Smooth muscle cell (in vitro differentiated cells): ENCODE measurements around the gene NUDT1. TPM values are rescaled to one million over a fixed set of nuclear protein-coding genes. Genes with fewer than 3 reads are reported as not detected.

Experiments
- DNase-seq: peaks from one replicate; lab custom pipeline; 2025; ENCODE audit not compliant: unreplicated experiment; lab: John Stamatoyannopoulos, UW
- H2AFZ ChIP-seq: fragments of 200-600 bp; sonication (generic); 2 replicates; pipeline ENCODE4 v1.6.0; 2016; ENCODE audit warnings: antibody characterized with exemption, low read depth, mild to moderate bottlenecking
- H3F3A ChIP-seq: fragments of 200-600 bp; sonication (generic); 2 replicates; pipeline ENCODE4 v1.6.0; 2017; ENCODE audit warnings: antibody characterized with exemption, low read depth
- H3K27ac ChIP-seq: fragments of 200-600 bp; sonication (generic); 2 replicates; pipeline ENCODE4 v1.5.1; 2016; ENCODE audit warnings: low read depth, mild to moderate bottlenecking
- H3K27me3 ChIP-seq: fragments of 200-600 bp; sonication (generic); 2 replicates; pipeline ENCODE4 v1.6.1; 2016; ENCODE audit warnings: low read depth, mild to moderate bottlenecking
- H3K36me3 ChIP-seq: fragments of 200-600 bp; sonication (generic); 2 replicates; pipeline ENCODE4 v1.5.1; 2016; ENCODE audit warnings: low read depth
- H3K4me1 ChIP-seq: fragments of 200-600 bp; sonication (generic); 2 replicates; pipeline ENCODE4 v1.5.1; 2016; ENCODE audit warnings: low read depth
- H3K4me2 ChIP-seq: fragments of 200-600 bp; sonication (generic); 2 replicates; pipeline ENCODE4 v1.6.0; 2016; ENCODE audit warnings: mild to moderate bottlenecking
- H3K4me3 ChIP-seq: fragments of 200-600 bp; sonication (generic); 2 replicates; pipeline ENCODE4 v1.5.1; 2016; ENCODE audit warnings: mild to moderate bottlenecking
- H3K79me2 ChIP-seq: fragments of 200-600 bp; sonication (generic); 2 replicates; pipeline ENCODE4 v1.6.0; 2016; ENCODE audit warnings: low read depth, mild to moderate bottlenecking
- H3K9ac ChIP-seq: fragments of 200-600 bp; sonication (generic); 2 replicates; pipeline ENCODE4 v1.6.0; 2016; ENCODE audit warnings: low read depth
- H3K9me3 ChIP-seq: fragments of 200-600 bp; sonication (generic); replicated peaks from 2 replicates; pipeline ENCODE4 v1.5.1; 2016; ENCODE audit warnings: low read depth
- H4K20me1 ChIP-seq: fragments of 200-600 bp; sonication (generic); 2 replicates; pipeline ENCODE4 v1.6.0; 2016; ENCODE audit warnings: low read depth
- CTCF ChIP-seq: fragments of 200-600 bp; sonication (generic); IDR thresholded peaks from 2 replicates; pipeline ENCODE4 v1.5.1; 2017; ENCODE audit warnings: borderline replicate concordance, mild to moderate bottlenecking, antibody characterized with exemption; ENCODE audit not compliant: insufficient read depth, poor library complexity, severe bottlenecking
- WGBS: methylation state at CpG from one replicate; pipeline ENCODE4 v1.1.7; 2016; ENCODE audit warnings: low lambda C conversion rate; 5-methylcytosine and 5-hydroxymethylcytosine counted together
- polyA plus RNA-seq: library from polyadenylated mRNA; unstranded; fragments of >200 nt; fragmentation: Nextera tagmentation; extraction: Ambion mirVana; gene quantifications from 2 replicates; pipeline ENCODE4 v1.2.1, GENCODE V29; 2016
- total RNA-seq: library from RNA; depleted of rRNA; stranded (reverse); fragments of >200 nt; gene quantifications from 2 replicates; pipeline ENCODE4 v1.2.3, GENCODE V29; 2014

The NUDT1 gene
- total and polyA plus RNA-seq, 2 experiments from 2014 or later: 20.7 to 46.0 TPM

- no peaks in the 10 kb centered on the region for H3K27me3 ChIP-seq
- H4K20me1 ChIP-seq: peaks cover 7% of the 10 kb centered on the region
- DNase-seq: no peak
- no peaks in the 10 kb centered on the region for H3K4me1 ChIP-seq
- WGBS: 96% methylated on average over 18 of the region's 18 CpGs
- H3K79me2 ChIP-seq: no peaks in the 10 kb centered on the region
- no peaks in the 10 kb centered on the region for H3K9me3 ChIP-seq
- no peaks in the 10 kb centered on the region for H3K36me3 ChIP-seq
- H3K27ac ChIP-seq: no peak overlapping the region
- H3F3A ChIP-seq: no peaks in the 10 kb centered on the region
- no peak overlapping the region for H2AFZ ChIP-seq
- no peak for TF ChIP-seq CTCF
- no peak overlapping the region for H3K4me2 ChIP-seq
- H3K9ac ChIP-seq: no peak overlapping the region
- H3K4me3 ChIP-seq: no peak overlapping the region
Observed at GRCh38 chr7:2200584-2200980, 41.4 kb upstream of the NUDT1 start.

- no peaks in the 10 kb centered on the region for H3K4me1 ChIP-seq
- DNase-seq: no peak
Observed at GRCh38 chr7:2201128-2201527, 40.9 kb upstream of the NUDT1 start.

GRCh38 chr7:2201686-2202360, 40.2 kb upstream of the NUDT1 start:
- WGBS: 96% methylated on average over 31 of the region's 31 CpGs
- H3K27ac ChIP-seq: no peak overlapping the region

More at GRCh38 chr7:2201128-2201527, 40.9 kb upstream of the NUDT1 start:
- Histone ChIP-seq H3K79me2 (no peaks in the 10 kb centered on the region), H3K27ac (no peak overlapping the region), H3K4me2 (no peak overlapping the region), H4K20me1 (peaks cover 7% of the 10 kb centered on the region), H2AFZ (no peak overlapping the region), H3K36me3 (no peaks in the 10 kb centered on the region), H3K9ac (no peak overlapping the region), H3F3A (no peaks in the 10 kb centered on the region), H3K27me3 (no peaks in the 10 kb centered on the region), H3K4me3 (no peak overlapping the region), H3K9me3 (no peaks in the 10 kb centered on the region)
- TF ChIP-seq CTCF: no peak
- WGBS: over 99% methylated on average over 10 of the region's 10 CpGs

More at GRCh38 chr7:2201686-2202360, 40.2 kb upstream of the NUDT1 start:
- H2AFZ ChIP-seq: no peak overlapping the region
- H3K4me1 ChIP-seq: no peaks in the 10 kb centered on the region
- no peak overlapping the region for H3K4me2 ChIP-seq
- no peaks in the 10 kb centered on the region for H3K27me3 ChIP-seq
- H3K79me2 ChIP-seq: no peaks in the 10 kb centered on the region
- H3K9me3 ChIP-seq: no peaks in the 10 kb centered on the region
- no peak for DNase-seq
- no peaks in the 10 kb centered on the region for H3F3A ChIP-seq
- peaks cover 7% of the 10 kb centered on the region for H4K20me1 ChIP-seq
- TF ChIP-seq CTCF: no peak
- no peaks in the 10 kb centered on the region for H3K36me3 ChIP-seq
- H3K4me3 ChIP-seq: no peak overlapping the region
- H3K9ac ChIP-seq: no peak overlapping the region
